H1 (cell line): ENCODE data around the gene DIRAS2. TPM values are rescaled to one million over a fixed set of nuclear protein-coding genes. Genes with fewer than 3 reads are reported as not detected.

Experiments
- CTCF ChIA-PET: fragments of 300-600 bp; sonication (Branson Sonifier 250); formaldehyde crosslinking; loops from one replicate; lab custom pipeline; 2021; ENCODE audit not compliant: partially characterized antibody; lab: Charles Lee
- POLR2A ChIA-PET: fragments of 300-600 bp; sonication (Branson Sonifier 250); formaldehyde crosslinking; loops from one replicate; lab custom pipeline; 2021; ENCODE audit warnings: inconsistent platforms; ENCODE audit not compliant: partially characterized antibody; lab: Charles Lee
- DNase-seq, 2 experiments: peaks; one replicate each; pipeline versions ENCODE4 v3.0.0 to v3.0.0-alpha.2; 2010 to 2022; ENCODE audit warnings: low spot score in 2 of 2, low read depth in 1 of 2, mixed read lengths in 1 of 2
- FAIRE-seq: peaks from 2 replicates; lab custom pipeline; 2011; peaks lifted over from hg19 to GRCh38; lab: Jason Lieb, UNC
- H2AFZ ChIP-seq: 2 replicates; pipeline ENCODE4 v1.8.1; 2012; ENCODE audit warnings: low read length, inconsistent platforms
- H2AK5ac ChIP-seq: 2 replicates; pipeline ENCODE4 v1.6.1; 2013; ENCODE audit warnings: low read depth, low read length
- H2BK120ac ChIP-seq: replicated peaks from 2 replicates; pipeline ENCODE3; 2013; ENCODE audit warnings: low read depth, low read length, inconsistent platforms
- H2BK12ac ChIP-seq: 2 replicates; pipeline ENCODE4 v1.6.1; 2013; ENCODE audit warnings: low read depth, low read length
- H2BK15ac ChIP-seq: 2 replicates; pipeline ENCODE4 v1.6.1; 2013; ENCODE audit warnings: low read length
- H2BK20ac ChIP-seq: 2 replicates; pipeline ENCODE4 v1.6.1; 2013; ENCODE audit warnings: low read length
- H2BK5ac ChIP-seq: 2 replicates; pipeline ENCODE4 v1.6.1; 2013; ENCODE audit warnings: low read depth, low read length
- H3K14ac ChIP-seq: 2 replicates; pipeline ENCODE4 v1.6.1; 2013; ENCODE audit warnings: inconsistent platforms; ENCODE audit not compliant: insufficient read length
- H3K18ac ChIP-seq: 2 replicates; pipeline ENCODE4 v1.6.1; 2013; ENCODE audit warnings: low read length; ENCODE audit errors: extremely low read depth
- H3K23ac ChIP-seq: 2 replicates; pipeline ENCODE4 v1.6.1; 2013; ENCODE audit warnings: inconsistent platforms; ENCODE audit not compliant: insufficient read length
- H3K23me2 ChIP-seq: 2 replicates; pipeline ENCODE4 v1.6.1; 2013; ENCODE audit warnings: low read depth, low read length
- H3K27ac ChIP-seq: 2 replicates; pipeline ENCODE4 v1.6.1; 2011; ENCODE audit warnings: low read depth, low read length, inconsistent platforms
- H3K27me3 ChIP-seq, 4 experiments: replicated peaks in 1 of 4; 1 replicate in 1 of 4; 2 replicates in 3 of 4; pipeline versions ENCODE4 v1.6.1 to v1.8.1; 2011 to 2013; ENCODE audit warnings: low read length in 3 of 4, mild to moderate bottlenecking in 3 of 4, inconsistent platforms in 2 of 4, mixed read lengths in 2 of 4, moderate library complexity in 1 of 4; ENCODE audit not compliant: control insufficient read depth in 3 of 4, insufficient read depth in 3 of 4; ENCODE audit errors: extremely low read depth in 1 of 4
- H3K36me3 ChIP-seq, 4 experiments: 2 replicates each; pipeline versions ENCODE4 v1.6.1 to v1.8.1; 2011 to 2013; ENCODE audit warnings: mild to moderate bottlenecking in 4 of 4, low read length in 3 of 4, moderate library complexity in 2 of 4, control low read depth in 1 of 4, inconsistent platforms in 1 of 4; ENCODE audit not compliant: insufficient read depth in 4 of 4, control insufficient read depth in 2 of 4
- H3K4ac ChIP-seq: replicated peaks from 2 replicates; pipeline ENCODE3; 2013; ENCODE audit warnings: low read length, low read depth, mixed read lengths, inconsistent platforms; ENCODE audit not compliant: insufficient read length
- H3K4me1 ChIP-seq, 4 experiments: replicated peaks in 1 of 4; 1 replicate in 1 of 4; 2 replicates in 3 of 4; pipeline versions ENCODE4 v1.6.1 to v1.8.1; 2011 to 2013; ENCODE audit warnings: low read length in 3 of 4, inconsistent platforms in 2 of 4, mixed read lengths in 1 of 4; ENCODE audit not compliant: insufficient read depth in 4 of 4, control insufficient read depth in 3 of 4
- H3K4me2 ChIP-seq, 2 experiments: 2 replicates each; pipeline versions ENCODE4 v1.6.1 to v1.8.1; 2011 to 2013; ENCODE audit warnings: low read depth in 2 of 2, low read length in 2 of 2, control low read depth in 1 of 2, inconsistent platforms in 1 of 2, mild to moderate bottlenecking in 1 of 2; ENCODE audit not compliant: insufficient read depth in 1 of 2
- H3K4me3 ChIP-seq, 4 experiments: fragments of 200-600, 300-600 bp in 1 of 4; sonication (generic), shearing (Covaris generic), sonication (Bioruptor Twin) in 1 of 4; 2 replicates each; pipeline versions ENCODE4 v1.5.1 to v1.8.1; 2011 to 2016; ENCODE audit warnings: low read length in 4 of 4, low read depth in 3 of 4, control low read depth in 2 of 4, inconsistent platforms in 2 of 4, mild to moderate bottlenecking in 2 of 4, mixed read lengths in 1 of 4, moderate library complexity in 1 of 4; ENCODE audit not compliant: insufficient read depth in 2 of 4; ENCODE audit errors: extremely low read depth in 1 of 4
- H3K56ac ChIP-seq: replicated peaks from 2 replicates; pipeline ENCODE3; 2013; ENCODE audit warnings: low read depth, mild to moderate bottlenecking, mixed read lengths, low read length, inconsistent platforms; ENCODE audit not compliant: insufficient read length
- H3K79me1 ChIP-seq: 2 replicates; pipeline ENCODE4 v1.6.1; 2013; ENCODE audit warnings: low read depth, low read length, control low read depth
- H3K79me2 ChIP-seq, 2 experiments: 2 replicates each; pipeline versions ENCODE4 v1.6.1 to v1.8.1; 2012 to 2013; ENCODE audit warnings: low read length in 2 of 2, mild to moderate bottlenecking in 2 of 2, inconsistent platforms in 1 of 2; ENCODE audit not compliant: insufficient read depth in 2 of 2, control insufficient read depth in 1 of 2
- H3K9ac ChIP-seq, 4 experiments: replicated peaks in 1 of 4; 1 replicate in 1 of 4; 2 replicates in 3 of 4; pipeline versions ENCODE4 v1.6.1 to v1.8.1; 2011 to 2013; ENCODE audit warnings: low read depth in 3 of 4, low read length in 3 of 4, control low read depth in 2 of 4, mild to moderate bottlenecking in 2 of 4, moderate library complexity in 2 of 4, inconsistent platforms in 1 of 4; ENCODE audit errors: extremely low read depth in 1 of 4
- H3K9me3 ChIP-seq, 2 experiments: 2 replicates each; pipeline versions ENCODE4 v1.6.1 to v1.8.1; 2012 to 2013; ENCODE audit warnings: mild to moderate bottlenecking in 2 of 2, moderate library complexity in 2 of 2, control low read depth in 1 of 2, inconsistent platforms in 1 of 2, low read depth in 1 of 2, low read length in 1 of 2, mixed read lengths in 1 of 2; ENCODE audit not compliant: insufficient read depth in 2 of 2
- H4K20me1 ChIP-seq, 2 experiments: replicated peaks in 1 of 2; 2 replicates each; pipeline versions ENCODE3 to v1.8.1; 2011 to 2013; ENCODE audit warnings: inconsistent platforms in 2 of 2, low read length in 2 of 2, mild to moderate bottlenecking in 1 of 2; ENCODE audit not compliant: insufficient read depth in 2 of 2, control insufficient read depth in 1 of 2
- H4K5ac ChIP-seq: 2 replicates; pipeline ENCODE4 v1.6.1; 2013; ENCODE audit warnings: low read length, low read depth, mixed read lengths, inconsistent platforms; ENCODE audit not compliant: insufficient read length
- H4K8ac ChIP-seq: 2 replicates; pipeline ENCODE4 v1.8.0; 2013; ENCODE audit warnings: mild to moderate bottlenecking, moderate library complexity, low read length, inconsistent platforms; ENCODE audit not compliant: insufficient read depth; ENCODE audit errors: extremely low read depth
- H4K91ac ChIP-seq: replicated peaks from 2 replicates; pipeline ENCODE3; 2013; ENCODE audit warnings: low read length, mixed read lengths, inconsistent platforms; ENCODE audit not compliant: insufficient read length
- ATF2 ChIP-seq: IDR thresholded peaks from 2 replicates; pipeline ENCODE4 v1.6.1; 2012; ENCODE audit warnings: low read length, inconsistent platforms
- BCL11A ChIP-seq, 2 experiments: IDR thresholded peaks; one replicate each; pipeline ENCODE4 v1.6.1; 2011; ENCODE audit warnings: low read depth in 2 of 2, low read length in 2 of 2, mild to moderate bottlenecking in 2 of 2
- BRCA1 ChIP-seq: IDR thresholded peaks from 2 replicates; pipeline ENCODE4 v1.6.1; 2012; ENCODE audit warnings: low read depth, low read length, improper control_type of control experiment
- CHD1 ChIP-seq: IDR thresholded peaks from 2 replicates; pipeline ENCODE4 v1.6.1; 2012; ENCODE audit warnings: low read depth, low read length, improper control_type of control experiment
- CTCF ChIP-seq, 3 experiments: IDR thresholded peaks; 1 replicate in 2 of 3; 2 replicates in 1 of 3; pipeline versions ENCODE4 v1.5.1 to v1.6.1; 2011; ENCODE audit warnings: low read length in 3 of 3, mild to moderate bottlenecking in 3 of 3, inconsistent platforms in 2 of 3, low read depth in 1 of 3, moderate library complexity in 1 of 3; ENCODE audit not compliant: insufficient read depth in 1 of 3; ENCODE audit errors: control extremely low read depth in 1 of 3
- JUND ChIP-seq: IDR thresholded peaks from 2 replicates; pipeline ENCODE4 v1.6.1; 2011; ENCODE audit warnings: mild to moderate bottlenecking, improper control_type of control experiment, low read length
- KDM4A ChIP-seq: IDR thresholded peaks from one replicate; pipeline ENCODE4 v1.7.1; 2012; ENCODE audit warnings: low read depth, mild to moderate bottlenecking, moderate library complexity, low read length, inconsistent platforms; ENCODE audit not compliant: severe bottlenecking
- RNF2 ChIP-seq: fragments of 200-900, 300-1000 bp; sonication (generic); IDR thresholded peaks from 2 replicates; pipeline ENCODE4 v1.7.1; 2016; ENCODE audit warnings: borderline replicate concordance, low read depth, mild to moderate bottlenecking, antibody characterized with exemption, low read length; ENCODE audit not compliant: poor library complexity, severe bottlenecking; ENCODE audit errors: missing control alignments
- RXRA ChIP-seq: IDR thresholded peaks from 2 replicates; pipeline ENCODE4 v1.6.1; 2011; ENCODE audit warnings: low read depth, mild to moderate bottlenecking, low read length, moderate library complexity; ENCODE audit not compliant: insufficient read depth
- YY1 ChIP-seq: IDR thresholded peaks from 2 replicates; pipeline ENCODE4 v1.6.1; 2011; ENCODE audit warnings: low read depth, mild to moderate bottlenecking, low read length
- WGBS, 2 experiments: shearing (Covaris generic) in 1 of 2; methylation state at CpG; one replicate each; pipeline versions ENCODE4 v1.1.6 to v1.1.7; 2013 to 2015; ENCODE audit warnings: low lambda C conversion rate in 2 of 2, mixed read lengths in 2 of 2, inconsistent platforms in 1 of 2, low coverage in 1 of 2, missing lambda C conversion rate in 1 of 2; ENCODE audit not compliant: insufficient replicate concordance in 2 of 2, insufficient coverage in 1 of 2, insufficient read length in 1 of 2; ENCODE audit errors: extremely low coverage in 1 of 2, missing lambda C conversion rate in 1 of 2; 5-methylcytosine and 5-hydroxymethylcytosine counted together
- polyA plus RNA-seq, 7 experiments: library from polyadenylated mRNA; depleted of rRNA in 3 of 7; stranded (reverse) in 5 of 7; unstranded in 2 of 7; fragments of >200 nt in 5 of 7; fragments of 200-250 nt in 2 of 7; gene quantifications; 1 replicate in 5 of 7; 2 replicates in 1 of 7; 4 replicates in 1 of 7; pipeline versions ENCODE4 v1.2.1 to v1.2.3, GENCODE V29; 2011 to 2013; ENCODE audit warnings: missing spikeins in 2 of 7, mixed read lengths in 2 of 7
- total RNA-seq: library from RNA; stranded (reverse); fragmentation: NEBNext Ultra II Directional; extraction: Animal tissue kit (Norgen Biotek cat#: 25700); gene quantifications from 2 replicates; pipeline ENCODE4 v1.2.1, GENCODE V29; 2021

The DIRAS2 gene
- total and polyA plus RNA-seq, 2 of the 8 experiments (the other 6 are each of a cell fraction or from before 2014, with no cell fraction given), result 0.06 to 0.15 TPM

GRCh38 chr9:90569511-90569910, 73.1 kb downstream of the DIRAS2 start:
- Histone ChIP-seq H3K4me1 (no peaks in the 10 kb centered on the region), H3K23me2 (no peaks in the 10 kb centered on the region; the same call in 1 of the 2 replicates), H2AFZ (no peak overlapping the region), H2AK5ac (no peak overlapping the region), H4K91ac (no peak overlapping the region), H3K18ac (no peak overlapping the region), H2BK5ac (no peak overlapping the region), H4K5ac (no peak overlapping the region), H2BK20ac (no peak overlapping the region), H4K8ac (no peak overlapping the region), H3K36me3 (no peaks in the 10 kb centered on the region), H2BK120ac (no peak overlapping the region), H3K4ac (no peak overlapping the region), H2BK15ac (no peak overlapping the region), H3K14ac (no peak overlapping the region), H4K20me1 (no peaks in the 10 kb centered on the region), H3K27me3 (no peaks in the 10 kb centered on the region), H3K56ac (no peak overlapping the region), H3K4me2 (no peak overlapping the region), H3K27ac (no peak overlapping the region), H3K4me3 (no peak overlapping the region), H3K23ac (no peak overlapping the region), H3K79me1 (no peaks in the 10 kb centered on the region), H3K79me2 (no peaks in the 10 kb centered on the region), H3K9me3 (no peaks in the 10 kb centered on the region), H3K9ac (no peak overlapping the region), H2BK12ac (no peak overlapping the region)
- FAIRE-seq, result no peak
- ChIA-PET CTCF (no interaction called here), POLR2A (no interaction called here)
- DNase-seq, result no peak
- TF ChIP-seq JUND (no peak), KDM4A (no peak), RNF2 (no peak), CHD1 (no peak), RXRA (no peak), CTCF (IDR thresholded peaks at IDR 0.05; ENCODE audit: control extremely low read depth in 1 of 3, insufficient read depth in 1 of 3, low read depth in 1 of 3, low read length in 3 of 3) (no peak), ATF2 (no peak), BRCA1 (no peak), BCL11A (IDR thresholded peaks at IDR 0.05; ENCODE audit: low read depth in 2 of 2, low read length in 2 of 2) (no peak), YY1 (no peak)
- 87% methylated on average over 1 of the region's 1 CpG; no CpG with 5 or more reads in 1 of the 2 experiments for WGBS, 2 experiments
